Renal cortex interstitium (tissue), 15 donors: ENCODE results near the gene SLFN5. TPM values are rescaled to one million over a fixed set of nuclear protein-coding genes. Genes with fewer than 3 reads are reported as not detected.
"Not testable (repeated sequence)": the region's sequence is repeated elsewhere in the genome, so short reads cannot be mapped to it uniquely, and the experiment has no call there.

ENCODE experiments used
- DNase-seq, 11 donors: peaks; one replicate each; pipeline ENCODE4 v3.0.0-alpha.2; 2013; ENCODE audit warnings: low read depth in 9 of 11, low spot score in 4 of 11; ENCODE audit errors: extremely low read depth in 1 of 11
- long read RNA-seq, 16 experiments: transcript quantifications; one replicate each; lab custom pipeline, GENCODE V29; 2026
- polyA plus RNA-seq, 3 donors: library from polyadenylated mRNA; unstranded; fragments of 120-200 nt; gene quantifications; one replicate each; pipeline ENCODE4 v1.2.1, GENCODE V29; 2013; ENCODE audit not compliant: insufficient read length in 3 of 3

SLFN5 gene
- polyA plus RNA-seq = 10 to 100 TPM; 12.7 to 14.9 (median 12.9) TPM
- long read RNA-seq, donor 1, full-length matches to known transcripts = 2 of 2 reads
- long read RNA-seq, donor 1, partial matches to known transcripts = 0 of 2 reads
- long read RNA-seq, donor 1, other reads (novel, unspliced or antisense) = 0 of 2 reads
- long read RNA-seq, donor 2, full-length matches to known transcripts = 3 of 3 reads
- long read RNA-seq, donor 2, partial matches to known transcripts = 0 of 3 reads
- long read RNA-seq, donor 2, other reads (novel, unspliced or antisense) = 0 of 3 reads
- long read RNA-seq, donor 3, partial matches to known transcripts = 0 of 2 reads
- long read RNA-seq, donor 3, other reads (novel, unspliced or antisense) = 0 of 2 reads
- long read RNA-seq, donor 4, partial matches to known transcripts = 0 of 2 reads
- long read RNA-seq, donor 4, other reads (novel, unspliced or antisense) = 0 of 2 reads
- long read RNA-seq, donor 5 = 0 reads
- long read RNA-seq, donor 6, partial matches to known transcripts = 0 of 2 reads
- long read RNA-seq, donor 6, other reads (novel, unspliced or antisense) = 0 of 2 reads
- long read RNA-seq, donor 7 = 0 reads
- long read RNA-seq, donor 8 = 0 reads
- long read RNA-seq, donor 9, full-length matches to known transcripts = 5 of 5 reads
- long read RNA-seq, donor 9, partial matches to known transcripts = 0 of 5 reads
- long read RNA-seq, donor 9, other reads (novel, unspliced or antisense) = 0 of 5 reads
- long read RNA-seq, donor 10, partial matches to known transcripts = 0 of 1 reads
- long read RNA-seq, donor 10, other reads (novel, unspliced or antisense) = 0 of 1 reads
- long read RNA-seq, donor 11, full-length matches to known transcripts = 1 of 1 reads
- long read RNA-seq, donor 11, partial matches to known transcripts = 0 of 1 reads
- long read RNA-seq, donor 11, other reads (novel, unspliced or antisense) = 0 of 1 reads
- long read RNA-seq, donor 12, full-length matches to known transcripts = 2 of 2 reads
- long read RNA-seq, donor 12, partial matches to known transcripts = 0 of 2 reads
- long read RNA-seq, donor 12, other reads (novel, unspliced or antisense) = 0 of 2 reads
- long read RNA-seq, donor 13 = 0 reads
- long read RNA-seq, donor 14, full-length matches to known transcripts = 1 of 1 reads
- long read RNA-seq, donor 14, partial matches to known transcripts = 0 of 1 reads
- long read RNA-seq, donor 14, other reads (novel, unspliced or antisense) = 0 of 1 reads
- long read RNA-seq, donor 15 = 0 reads
- long read RNA-seq, donor 16, full-length matches to known transcripts = 7 of 7 reads
- long read RNA-seq, donor 16, partial matches to known transcripts = 0 of 7 reads
- long read RNA-seq, donor 16, other reads (novel, unspliced or antisense) = 0 of 7 reads

DNA sequence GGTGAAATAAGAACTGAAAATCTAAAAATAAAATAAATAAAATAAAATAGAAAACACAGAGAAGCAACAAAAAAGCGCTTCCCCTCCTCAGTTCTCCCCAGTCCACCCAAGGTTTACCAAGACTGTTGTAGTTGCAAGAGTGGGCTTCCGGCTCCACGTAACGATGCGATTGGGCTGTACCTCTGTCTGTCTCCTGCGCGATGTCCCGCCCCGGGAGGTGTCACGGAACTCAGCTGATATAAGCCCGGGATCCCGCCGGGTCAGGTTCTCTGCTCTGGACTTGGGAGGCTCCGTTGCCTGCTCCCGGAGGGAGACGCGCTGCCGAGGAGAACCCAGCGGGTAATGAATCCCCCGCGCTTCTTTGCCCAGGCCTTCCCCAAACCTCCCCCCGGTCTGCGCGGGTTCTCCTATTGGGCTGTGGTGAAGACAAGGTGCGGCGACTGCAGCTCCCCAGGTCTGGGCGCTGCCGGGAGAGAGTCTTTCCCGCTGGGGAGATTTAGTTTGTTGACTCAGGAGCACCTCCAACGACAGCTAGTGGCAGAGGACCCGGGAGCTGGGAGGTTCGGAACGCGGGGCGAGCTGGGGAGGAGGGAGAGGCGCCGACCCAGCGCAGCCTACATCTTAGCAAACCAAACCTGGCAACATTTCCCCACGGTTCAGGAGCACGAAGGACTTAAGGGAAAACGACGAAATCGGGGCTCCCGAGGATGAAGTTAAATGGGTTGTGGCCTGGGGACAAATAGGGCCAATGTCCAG lies at the start of gene SLFN5:
Gene SLFN5, plus strand, starts transcription at position 268 of the 756 bp plus-strand sequence. CDS start 15,619 bp downstream, outside the sequence.
- DNase-seq = peak; percentile 75 to 90 (median 86)

DNA sequence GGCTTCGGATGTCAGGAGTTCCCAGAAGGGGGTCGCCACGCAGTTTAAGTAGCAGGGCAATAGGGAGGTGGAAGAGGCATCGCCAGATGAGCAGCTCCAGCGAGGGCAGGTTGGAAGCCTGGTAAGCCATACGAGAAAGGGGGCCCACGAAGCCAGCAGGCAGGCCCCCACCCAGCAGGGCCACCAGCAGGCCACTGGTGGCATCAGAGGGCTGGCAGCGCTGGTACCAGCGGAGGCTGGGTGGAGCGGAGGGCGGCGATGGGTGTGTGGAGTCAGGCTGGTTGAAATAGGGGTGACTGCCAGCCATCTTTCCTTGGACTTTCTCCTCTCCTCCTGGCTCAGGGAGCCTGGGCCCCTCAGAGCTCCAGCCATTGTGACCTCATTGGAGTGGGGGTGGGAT lies 48.9 kb upstream of the SLFN5 start, which contains the start of gene SLC35G3:
Gene SLC35G3, minus strand, starts transcription at position 393 of the 400 bp plus-strand sequence. Its CDS starts 86 bp downstream, at position 307.
- DNase-seq = not testable (repeated sequence)

DNA sequence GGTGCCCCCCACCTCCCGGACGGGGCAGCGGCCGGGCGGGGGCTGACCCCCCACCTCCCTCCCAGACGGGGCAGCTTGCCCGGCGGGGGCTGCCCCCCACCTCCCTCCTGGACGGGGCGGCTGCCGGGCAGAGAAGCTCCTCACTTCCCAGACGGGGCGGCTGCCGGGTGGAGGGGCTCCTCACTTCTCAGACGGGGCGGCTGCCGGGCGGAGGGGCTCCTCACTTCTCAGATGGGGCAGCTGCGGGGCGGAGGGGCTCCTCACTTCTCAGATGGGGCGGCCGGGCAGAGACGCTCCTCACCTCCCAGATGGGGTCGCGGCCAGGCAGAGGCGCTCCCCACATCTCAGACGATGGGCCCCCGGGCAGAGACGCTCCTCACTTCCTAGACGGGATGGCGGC lies 47.8 kb upstream of the SLFN5 start:
- not testable (repeated sequence) for DNase-seq

DNA sequence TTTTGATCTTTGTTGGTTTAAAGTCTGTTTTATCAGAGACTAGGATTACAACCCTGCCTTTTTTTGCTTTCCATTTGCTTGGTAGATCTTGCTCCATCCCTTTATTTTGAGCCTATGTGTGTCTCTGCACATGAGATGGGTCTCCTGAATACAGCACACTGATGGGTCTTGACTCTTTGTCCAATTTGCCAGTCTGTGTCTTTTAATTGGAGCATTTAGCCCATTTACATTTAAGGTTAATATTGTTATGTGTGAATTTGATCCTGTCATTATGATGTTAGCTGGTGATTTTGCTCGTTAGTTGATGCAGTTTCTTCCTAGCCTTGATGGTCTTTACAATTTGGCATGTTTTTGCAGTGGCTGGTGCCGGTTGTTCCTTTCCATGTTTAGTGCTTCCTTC lies 40.3 kb upstream of the SLFN5 start:
- DNase-seq = not testable (repeated sequence)

DNA sequence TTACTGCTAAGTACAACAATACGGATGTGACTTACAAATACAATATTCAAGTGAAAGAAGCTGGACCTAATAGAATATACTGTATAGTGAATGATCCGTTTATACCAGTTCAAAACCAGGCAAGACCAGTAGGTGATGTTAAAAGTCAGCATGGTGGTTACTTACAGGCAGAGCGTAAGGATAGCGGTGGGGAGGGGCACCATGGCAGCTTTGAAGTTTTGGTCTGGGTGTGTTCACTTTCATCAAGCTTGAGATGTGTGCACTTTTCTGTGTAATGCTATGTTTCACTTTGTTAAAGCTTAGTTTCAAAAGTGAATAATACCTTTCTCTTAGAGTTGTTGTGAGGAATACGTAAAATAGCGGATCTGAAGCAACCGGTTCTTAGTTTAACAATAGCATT lies 32.1 kb upstream of the SLFN5 start:
- no peak for DNase-seq

DNA sequence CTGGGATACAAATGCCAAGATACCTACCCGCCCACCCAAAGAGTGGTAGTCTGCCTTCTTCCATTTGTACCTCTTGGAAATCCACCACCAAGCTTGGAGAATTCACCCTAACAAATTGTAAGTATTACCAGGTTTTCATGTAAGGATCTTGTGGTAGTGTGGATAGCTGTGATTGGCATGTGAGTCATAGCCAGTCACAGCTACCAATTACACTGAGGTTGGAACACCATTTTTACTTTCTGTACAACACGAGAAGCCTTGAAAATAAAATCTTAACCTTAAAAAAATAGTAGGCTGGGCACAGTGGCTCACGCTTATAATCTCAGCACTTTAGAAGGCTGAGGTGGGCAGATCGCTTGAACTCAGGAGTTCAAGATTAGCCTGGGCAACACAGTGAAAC lies 30.2 kb upstream of the SLFN5 start:
- no peak for DNase-seq

DNA sequence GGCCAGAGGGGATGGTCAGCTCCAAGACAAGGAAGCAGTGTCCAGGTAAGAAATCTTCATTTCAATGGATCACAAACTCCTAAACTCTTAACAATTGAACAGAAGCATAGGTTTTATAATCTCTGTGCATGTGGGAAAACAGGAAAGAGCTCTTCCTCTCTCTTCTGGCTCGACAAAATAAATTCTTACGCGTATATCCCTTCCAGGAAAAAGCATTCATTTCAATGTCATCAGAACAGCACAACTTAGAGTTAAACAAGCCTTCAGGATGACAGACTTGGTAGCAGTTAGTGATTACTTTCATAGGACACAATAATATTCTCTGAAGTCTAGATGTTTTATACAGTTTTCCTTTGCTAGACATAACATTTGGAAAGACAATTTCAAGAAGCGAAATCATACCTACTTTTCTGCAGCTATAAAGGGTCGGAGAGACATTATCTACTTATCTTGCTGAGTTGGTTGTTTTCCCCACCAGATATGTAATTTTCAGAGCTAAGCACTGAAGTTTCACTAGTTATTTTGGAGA lies 29.4 kb upstream of the SLFN5 start:
- no peak for DNase-seq

DNA sequence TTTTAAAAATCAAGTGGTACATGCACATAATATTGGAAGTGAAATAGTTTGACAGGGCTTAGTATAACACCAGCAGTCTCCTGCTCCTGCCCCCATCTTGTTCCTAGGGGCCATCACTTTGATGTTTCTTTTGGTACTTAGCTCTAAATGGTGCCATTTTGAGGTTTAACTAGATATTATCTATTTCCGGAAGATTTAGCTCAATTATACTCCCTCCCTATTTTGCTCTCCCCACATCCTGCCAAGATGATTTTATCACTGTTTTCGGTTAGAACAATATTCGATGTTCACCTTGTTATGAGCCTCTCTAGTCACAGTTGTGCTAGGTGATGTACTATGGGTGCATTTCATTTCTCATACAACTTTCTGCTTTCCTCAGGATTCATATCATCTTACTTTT lies 28.7 kb upstream of the SLFN5 start:
- DNase-seq = no peak

DNA sequence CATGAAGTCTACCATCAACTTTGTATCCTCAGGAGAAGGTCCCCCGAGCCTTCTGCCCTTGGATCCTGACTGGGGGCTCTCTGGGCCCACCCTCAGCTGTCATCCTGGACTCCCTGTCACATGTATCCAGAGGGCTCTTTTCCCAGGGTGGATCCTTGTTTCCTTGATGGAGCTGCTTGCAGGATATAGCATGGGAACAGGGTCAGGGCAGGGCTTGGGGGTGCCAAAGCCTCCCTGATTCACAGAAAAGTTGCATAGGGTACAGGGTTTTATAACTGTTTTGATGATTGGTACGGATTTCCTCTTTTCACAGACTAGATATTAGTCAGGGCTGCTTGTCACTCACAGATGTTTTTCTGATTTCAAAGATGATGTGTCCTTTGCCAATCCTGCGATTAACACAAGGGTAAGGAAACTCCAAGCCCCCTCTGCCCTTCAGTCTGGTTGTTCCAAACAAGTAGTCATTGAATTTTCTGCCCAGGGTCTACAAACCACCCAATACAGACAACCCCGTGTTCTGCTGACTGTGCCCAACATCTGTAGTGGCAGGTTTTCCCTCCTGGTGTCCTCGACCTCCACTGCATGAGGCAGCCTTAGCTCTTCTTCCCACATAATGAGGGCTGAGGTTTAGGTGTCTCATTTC lies 28.1 kb upstream of the SLFN5 start:
- DNase-seq = no peak

DNA sequence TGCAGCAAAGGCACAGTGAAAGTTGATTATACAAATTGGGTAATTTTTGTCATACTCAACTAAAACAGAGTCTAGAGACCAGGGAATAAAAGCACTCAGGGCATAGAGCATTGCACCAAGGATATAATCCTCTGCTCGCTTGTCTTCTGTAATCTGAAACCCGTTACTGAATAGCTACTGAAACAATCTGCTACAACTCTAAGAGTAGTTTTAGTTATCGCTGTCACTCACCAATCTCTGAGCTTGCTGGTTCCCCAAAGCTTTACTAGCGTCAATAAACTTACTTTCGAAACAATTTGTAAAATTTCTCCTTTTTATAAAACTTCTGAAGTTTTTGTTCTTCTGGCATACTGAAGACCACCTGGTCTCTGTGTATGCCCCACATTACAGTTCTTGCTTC lies 25.8 kb upstream of the SLFN5 start:
- no peak for DNase-seq

DNA sequence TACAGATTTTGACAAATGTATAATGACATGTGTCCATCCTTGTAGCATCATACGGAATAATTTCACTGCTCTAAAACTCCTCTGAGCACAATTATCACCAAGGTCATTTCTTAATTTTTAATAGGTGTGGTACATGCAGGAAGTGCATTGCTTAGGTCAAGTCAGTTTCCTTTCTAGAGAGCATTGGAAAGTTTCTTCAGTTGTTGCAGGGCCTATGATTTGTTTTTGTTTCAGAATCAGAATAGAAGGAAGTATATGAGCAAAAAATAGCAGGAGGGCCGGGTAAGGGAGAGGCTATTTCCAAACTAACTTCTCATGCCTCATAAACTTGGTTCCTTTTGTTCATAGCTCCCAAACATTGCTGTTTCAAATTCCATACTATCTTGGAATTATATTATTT lies 24.0 kb upstream of the SLFN5 start:
- no peak for DNase-seq

DNA sequence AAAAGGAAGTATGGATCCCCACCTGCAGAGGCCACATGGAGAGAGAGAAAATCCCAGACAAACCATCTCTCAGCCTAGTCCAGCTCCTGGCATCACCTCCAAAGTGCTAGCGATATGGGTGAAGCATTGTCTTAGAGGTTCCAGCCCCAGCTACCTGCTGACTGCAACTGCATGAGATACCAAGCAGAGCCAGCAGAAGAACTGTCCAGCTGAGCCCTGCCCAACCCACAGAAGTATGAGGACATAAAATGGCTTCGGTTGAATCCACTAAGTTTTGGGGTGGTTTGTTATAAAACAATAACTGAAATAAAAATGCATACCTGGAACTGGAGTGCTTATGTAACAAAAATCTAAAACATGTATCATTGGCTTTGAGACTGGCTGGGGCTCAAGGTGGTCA lies 20.4 kb upstream of the SLFN5 start:
- no peak for DNase-seq

DNA sequence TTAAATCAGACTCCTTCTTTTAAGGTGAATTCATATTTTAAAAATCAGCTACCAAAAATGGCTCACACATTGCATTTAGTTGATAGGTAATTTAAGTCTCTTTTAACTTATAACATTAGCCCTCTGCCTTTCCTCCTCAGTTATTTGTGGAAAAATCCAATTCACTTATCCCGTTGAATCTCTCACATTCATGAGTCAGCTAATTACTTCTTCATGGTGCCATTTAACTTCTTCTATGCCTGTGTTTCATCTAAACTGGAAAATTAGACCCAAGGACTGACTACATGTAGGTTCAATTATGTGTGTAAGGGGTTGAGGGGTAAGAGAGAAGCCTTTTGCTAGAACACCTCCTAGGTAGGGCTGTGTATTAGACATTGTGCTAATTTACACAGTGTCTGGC lies 18.4 kb upstream of the SLFN5 start:
- DNase-seq = no peak

DNA sequence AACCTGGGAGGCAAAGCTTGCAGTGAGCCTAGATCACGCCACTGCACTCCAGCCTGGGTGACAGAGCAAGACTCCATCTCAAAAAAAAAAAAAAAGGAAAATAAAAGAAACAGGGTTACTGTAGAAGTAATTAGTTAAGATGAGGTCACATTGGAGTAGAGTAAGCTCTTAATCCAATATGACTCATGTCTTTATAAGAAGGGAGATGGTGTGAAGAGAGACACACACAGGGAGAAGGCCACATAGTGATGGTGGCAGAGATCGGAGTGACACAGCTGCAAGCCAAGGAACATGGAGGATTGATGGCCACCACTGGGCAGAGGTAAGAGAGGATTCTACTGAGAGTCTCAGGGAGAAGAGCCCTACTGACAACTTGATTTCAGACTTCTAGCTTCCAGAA lies 15.3 kb upstream of the SLFN5 start:
- DNase-seq = no peak

DNA sequence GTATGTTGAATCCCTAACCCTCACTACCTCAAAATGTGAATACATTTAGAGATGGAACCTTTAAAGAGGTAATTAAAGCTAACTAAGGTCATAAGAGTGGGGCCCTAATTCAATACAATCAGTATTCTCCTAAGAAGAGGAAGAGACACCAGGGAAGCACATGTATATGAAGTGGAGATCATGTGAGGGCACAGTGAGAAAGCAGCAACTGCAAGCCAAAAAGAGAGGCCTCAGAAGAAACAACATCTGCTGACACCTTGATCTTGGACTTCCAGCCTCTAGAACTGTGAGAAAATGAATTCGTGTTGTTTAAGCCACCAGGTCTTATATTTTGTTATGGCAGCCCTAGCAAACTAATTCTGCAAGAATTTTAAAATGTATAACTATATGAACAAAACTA lies 13.2 kb upstream of the SLFN5 start:
- no peak for DNase-seq

DNA sequence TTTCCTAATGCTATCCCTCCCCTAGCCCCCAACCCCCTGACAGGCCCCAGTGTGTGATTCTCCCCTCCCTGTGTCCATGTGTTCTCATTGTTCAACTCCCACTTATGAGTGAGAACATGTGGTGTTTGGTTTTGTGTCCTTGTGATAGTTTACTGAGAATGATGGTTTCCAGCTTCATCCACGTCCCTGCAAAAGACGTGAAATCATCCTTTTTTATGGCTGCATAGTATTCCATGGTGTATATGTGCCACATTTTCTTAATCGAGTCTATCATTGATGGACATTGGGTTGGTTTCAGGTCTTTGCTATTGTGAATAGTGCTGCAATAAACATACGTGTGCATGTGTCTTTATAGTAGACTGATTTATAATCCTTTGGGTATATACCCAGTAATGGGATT lies 8.6 kb upstream of the SLFN5 start:
- DNase-seq = not testable (repeated sequence)

DNA sequence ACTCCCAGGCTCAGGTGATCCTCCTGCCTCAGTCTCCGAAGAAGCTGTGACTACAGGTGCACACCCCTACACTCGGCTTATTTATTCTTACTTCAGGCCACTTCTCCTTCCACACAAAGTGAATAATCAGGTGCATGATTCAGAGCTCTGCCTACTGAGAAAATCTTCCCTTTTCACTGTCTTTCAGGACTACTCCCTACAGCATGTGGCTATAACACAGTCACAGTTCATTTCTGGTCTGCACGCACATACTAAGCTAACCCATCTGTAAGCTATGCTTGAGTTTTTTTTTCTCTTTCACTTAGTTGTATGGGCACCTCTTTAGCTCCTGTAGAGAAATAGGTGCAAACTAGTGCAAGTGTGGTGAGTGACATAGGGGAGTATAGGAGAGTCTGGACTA lies 7.6 kb upstream of the SLFN5 start:
- no peak for DNase-seq

DNA sequence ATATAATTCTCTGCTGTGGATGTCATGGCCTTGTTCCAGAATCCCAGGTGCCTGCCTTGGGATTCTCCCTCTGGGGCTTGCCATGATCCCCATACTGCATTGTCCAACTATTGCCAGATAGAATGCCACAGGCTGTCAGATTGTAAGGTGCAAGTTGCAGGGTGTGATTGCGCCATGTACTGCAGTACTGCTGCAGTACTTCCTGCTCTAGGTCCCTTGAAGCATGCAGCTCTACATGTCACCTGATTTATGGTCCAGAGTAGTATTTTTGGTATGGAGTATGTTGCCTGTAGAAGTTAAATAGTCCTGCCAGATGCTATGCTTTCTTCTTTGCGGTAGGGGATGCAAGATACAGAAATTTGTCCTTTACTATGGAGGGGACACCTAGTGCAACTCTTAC lies 7.0 kb upstream of the SLFN5 start:
- no peak for DNase-seq
